Endothelial cell of umbilical vein (primary cell): ENCODE results near the gene NOXA1. TPM values are rescaled to one million over a fixed set of nuclear protein-coding genes. Genes with fewer than 3 reads are reported as not detected.

Experiments used
- BruUV-seq: library from RNA; stranded (reverse); fragments of 400-500 nt; replicated peaks from 2 replicates; lab custom pipeline; 2021; lab: Mats Ljungman, UMichigan
- CTCF ChIA-PET: fragments of 300-600, 350-600 bp; sonication (Branson Sonifier 250); formaldehyde crosslinking; loops from one replicate; lab custom pipeline; 2021; ENCODE audit warnings: antibody characterized with exemption, inconsistent platforms; lab: Charles Lee
- POLR2A ChIA-PET: fragments of 300-600, 350-600 bp; sonication (Branson Sonifier 250); formaldehyde crosslinking; loops from one replicate; lab custom pipeline; 2021; ENCODE audit warnings: antibody characterized with exemption, inconsistent platforms; lab: Charles Lee
- DNase-seq: peaks from one replicate; pipeline ENCODE4 v3.0.0-alpha.2; 2011; ENCODE audit warnings: low read depth, low spot score
- FAIRE-seq: peaks from 2 replicates; lab custom pipeline; 2011; peaks lifted over from hg19 to GRCh38; lab: Jason Lieb, UNC
- H2AFZ ChIP-seq: 2 replicates; pipeline ENCODE4 v1.6.0; 2012; ENCODE audit warnings: low read depth, low read length, control low read depth, inconsistent platforms
- H3K27ac ChIP-seq: 2 replicates; pipeline ENCODE4 v1.5.1; 2011; ENCODE audit warnings: low read depth, mild to moderate bottlenecking, control low read depth, low read length, moderate library complexity; ENCODE audit not compliant: insufficient read depth
- H3K27me3 ChIP-seq, 2 experiments: 2 replicates each; pipeline versions ENCODE4 v1.6.0 to v1.6.1; 2011; ENCODE audit warnings: low read length in 2 of 2, mixed read lengths in 1 of 2; ENCODE audit not compliant: control insufficient read depth in 2 of 2, insufficient read depth in 2 of 2
- H3K36me3 ChIP-seq, 2 experiments: 2 replicates in 1 of 2; 3 replicates in 1 of 2; pipeline ENCODE4 v1.5.1; 2011; ENCODE audit warnings: low read length in 2 of 2, mild to moderate bottlenecking in 1 of 2, moderate library complexity in 1 of 2; ENCODE audit not compliant: control insufficient read depth in 2 of 2, insufficient read depth in 2 of 2; ENCODE audit errors: extremely low read depth in 1 of 2
- H3K4me1 ChIP-seq: 3 replicates; pipeline ENCODE4 v1.5.1; 2011; ENCODE audit warnings: mild to moderate bottlenecking, low read length; ENCODE audit not compliant: control insufficient read depth, insufficient read depth; ENCODE audit errors: extremely low read depth
- H3K4me2 ChIP-seq: 2 replicates; pipeline ENCODE4 v1.6.1; 2011; ENCODE audit warnings: low read length, control low read depth, mixed read lengths; ENCODE audit not compliant: insufficient read depth
- H3K4me3 ChIP-seq, 3 experiments: fragments of 200-600 bp in 1 of 3; sonication (generic), shearing (Covaris generic) in 1 of 3; replicated peaks in 1 of 3; 2 replicates each; pipeline ENCODE4 v1.5.1; 2011 to 2016; ENCODE audit warnings: control low read depth in 3 of 3, low read length in 3 of 3, mild to moderate bottlenecking in 2 of 3, inconsistent platforms in 1 of 3, low read depth in 1 of 3, moderate library complexity in 1 of 3; ENCODE audit not compliant: insufficient read depth in 1 of 3
- H3K79me2 ChIP-seq: 2 replicates; pipeline ENCODE4 v1.6.0; 2012; ENCODE audit warnings: low read length, inconsistent platforms; ENCODE audit not compliant: control insufficient read depth, insufficient read depth
- H3K9ac ChIP-seq: replicated peaks from 2 replicates; pipeline ENCODE3; 2011; ENCODE audit warnings: low read length, control low read depth; ENCODE audit not compliant: insufficient read depth; ENCODE audit errors: extremely low read depth
- H3K9me1 ChIP-seq: replicated peaks from 3 replicates; pipeline ENCODE4 v1.6.0; 2011; ENCODE audit warnings: mild to moderate bottlenecking, low read length; ENCODE audit not compliant: control insufficient read depth, insufficient read depth; ENCODE audit errors: extremely low read depth
- H3K9me3 ChIP-seq: replicated peaks from 2 replicates; pipeline ENCODE4 v1.5.1; 2012; ENCODE audit warnings: low read length, inconsistent platforms; ENCODE audit not compliant: control insufficient read depth, insufficient read depth
- H4K20me1 ChIP-seq: replicated peaks from 2 replicates; pipeline ENCODE3; 2011; ENCODE audit warnings: mild to moderate bottlenecking, low read length; ENCODE audit not compliant: control insufficient read depth, insufficient read depth; ENCODE audit errors: extremely low read depth
- EZH2 ChIP-seq: IDR thresholded peaks from 2 replicates; pipeline ENCODE4 v1.6.1; 2012; ENCODE audit warnings: borderline replicate concordance, low read depth, mild to moderate bottlenecking, moderate library complexity, low read length, inconsistent platforms; ENCODE audit not compliant: severe bottlenecking
- FOS ChIP-seq: IDR thresholded peaks from 2 replicates; pipeline ENCODE4 v1.6.1; 2011; ENCODE audit warnings: mild to moderate bottlenecking, low read length, moderate library complexity, borderline replicate concordance; ENCODE audit not compliant: insufficient read depth
- GATA2 ChIP-seq: IDR thresholded peaks from 2 replicates; pipeline ENCODE4 v1.7.0; 2011; ENCODE audit warnings: low read depth, mild to moderate bottlenecking, moderate library complexity, mixed read lengths, low read length; ENCODE audit not compliant: insufficient read length, insufficient read depth
- JUN ChIP-seq: IDR thresholded peaks from 2 replicates; pipeline ENCODE4 v1.6.1; 2011; ENCODE audit warnings: borderline replicate concordance, low read depth; ENCODE audit not compliant: insufficient read length, insufficient read depth
- MYC ChIP-seq: IDR thresholded peaks from one replicate; pipeline ENCODE4 v1.6.1; 2011; ENCODE audit warnings: mild to moderate bottlenecking, low read depth, low read length
- POLR2A ChIP-seq: IDR thresholded peaks from 2 replicates; pipeline ENCODE4 v1.6.1; 2012; ENCODE audit warnings: low read depth, mild to moderate bottlenecking, control low read depth, low read length
- POLR2AphosphoS5 ChIP-seq: IDR thresholded peaks from 2 replicates; pipeline ENCODE4 v1.6.1; 2012; ENCODE audit warnings: low read depth, mild to moderate bottlenecking, control low read depth, low read length, moderate library complexity; ENCODE audit not compliant: insufficient read depth
- dilution Hi-C: fragments of 300-500 bp; cut with MboI; formaldehyde crosslinking; loops from one replicate; pipeline ENCODE4 v1.15.0; 2019; ENCODE audit warnings: low sequenced_read_pairs; ENCODE audit not compliant: extremely low pct_ligation_motif_present
- intact Hi-C: fragments of 100-400 bp; cut with micrococcal nuclease; formaldehyde crosslinking; loops from one replicate; pipeline ENCODE4 v1.10.0; 2022
- polyA plus RNA-seq, 4 experiments: library from polyadenylated mRNA; depleted of rRNA in 3 of 4; stranded (reverse) in 3 of 4; unstranded in 1 of 4; fragments of >200 nt; gene quantifications; 2 replicates each; pipeline versions ENCODE4 v1.2.1 to v1.2.3, GENCODE V29; 2011 to 2012; ENCODE audit warnings: missing spikeins in 1 of 4
- total RNA-seq: library from RNA; stranded (reverse); gene quantifications from 2 replicates; pipeline ENCODE4 v1.2.3, GENCODE V29; 2021
- TF ChIP-seq, protein P1 (sequence below): IDR thresholded peaks from 2 replicates; pipeline ENCODE4 v1.6.1; 2011; ENCODE audit not compliant: insufficient read depth, insufficient read length
- TF ChIP-seq, protein P2 (sequence below), 2 donors: IDR thresholded peaks; 1 replicate in 1 of 2; 2 replicates in 1 of 2; pipeline ENCODE4 v1.5.1; 2011; ENCODE audit warnings: low read length in 2 of 2, mild to moderate bottlenecking in 2 of 2, moderate library complexity in 2 of 2, control low read depth in 1 of 2, inconsistent platforms in 1 of 2, low read depth in 1 of 2; ENCODE audit not compliant: insufficient read depth in 1 of 2; ENCODE audit errors: extremely low read depth in 1 of 2

NOXA1 gene
- total and polyA plus RNA-seq, 2 donors (not counting 3 experiments of a cell fraction or from before 2014, with no cell fraction given), result 0.40 to 0.91 TPM

GRCh38 chr9:137382444-137383080, 40.6 kb upstream of the NOXA1 start:
- ChIA-PET CTCF (interaction anchor here (0.6 to 1.2 kb wide), 2 partner anchors 13 to 81 kb away, joined by 3 read pairs; partner anchors contain the start of gene NRARP), POLR2A (no interaction called here)
- no TSS peak for BruUV-seq
- dilution Hi-C loops (no loop called here), intact Hi-C loops (no loop called here)
- H3K36me3 ChIP-seq, result no peaks in the 10 kb centered on the region
- no peaks in the 10 kb centered on the region for H3K79me2 ChIP-seq
- FAIRE-seq, result no peak
- H3K4me1 ChIP-seq, result peaks cover 6% of the 10 kb centered on the region
- TF ChIP-seq, protein P1, sequence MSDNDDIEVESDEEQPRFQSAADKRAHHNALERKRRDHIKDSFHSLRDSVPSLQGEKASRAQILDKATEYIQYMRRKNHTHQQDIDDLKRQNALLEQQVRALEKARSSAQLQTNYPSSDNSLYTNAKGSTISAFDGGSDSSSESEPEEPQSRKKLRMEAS, result no peak
- no peak for TF ChIP-seq FOS
- TF ChIP-seq POLR2A, result no peak
- TF ChIP-seq MYC, result no peak
- TF ChIP-seq JUN, result no peak
- no peak for TF ChIP-seq EZH2
- TF ChIP-seq GATA2, result no peak
- TF ChIP-seq, protein P2, sequence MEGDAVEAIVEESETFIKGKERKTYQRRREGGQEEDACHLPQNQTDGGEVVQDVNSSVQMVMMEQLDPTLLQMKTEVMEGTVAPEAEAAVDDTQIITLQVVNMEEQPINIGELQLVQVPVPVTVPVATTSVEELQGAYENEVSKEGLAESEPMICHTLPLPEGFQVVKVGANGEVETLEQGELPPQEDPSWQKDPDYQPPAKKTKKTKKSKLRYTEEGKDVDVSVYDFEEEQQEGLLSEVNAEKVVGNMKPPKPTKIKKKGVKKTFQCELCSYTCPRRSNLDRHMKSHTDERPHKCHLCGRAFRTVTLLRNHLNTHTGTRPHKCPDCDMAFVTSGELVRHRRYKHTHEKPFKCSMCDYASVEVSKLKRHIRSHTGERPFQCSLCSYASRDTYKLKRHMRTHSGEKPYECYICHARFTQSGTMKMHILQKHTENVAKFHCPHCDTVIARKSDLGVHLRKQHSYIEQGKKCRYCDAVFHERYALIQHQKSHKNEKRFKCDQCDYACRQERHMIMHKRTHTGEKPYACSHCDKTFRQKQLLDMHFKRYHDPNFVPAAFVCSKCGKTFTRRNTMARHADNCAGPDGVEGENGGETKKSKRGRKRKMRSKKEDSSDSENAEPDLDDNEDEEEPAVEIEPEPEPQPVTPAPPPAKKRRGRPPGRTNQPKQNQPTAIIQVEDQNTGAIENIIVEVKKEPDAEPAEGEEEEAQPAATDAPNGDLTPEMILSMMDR (IDR thresholded peaks at IDR 0.05; ENCODE audit: extremely low read depth in 1 of 2, insufficient read depth in 1 of 2, low read depth in 1 of 2, low read length in 2 of 2), result no peak
- no peak for TF ChIP-seq POLR2AphosphoS5
- H3K4me3 ChIP-seq, result no peak overlapping the region
- H3K4me2 ChIP-seq, result no peak overlapping the region
- H2AFZ ChIP-seq, result no peak overlapping the region
- H3K9me3 ChIP-seq, result no peaks in the 10 kb centered on the region
- DNase-seq, result no peak
- no peak overlapping the region for H3K27ac ChIP-seq
- H4K20me1 ChIP-seq, result no peaks in the 10 kb centered on the region
- no peaks in the 10 kb centered on the region for H3K27me3 ChIP-seq
- H3K9ac ChIP-seq, result no peak overlapping the region
- H3K9me1 ChIP-seq, result no peaks in the 10 kb centered on the region
